ENCODE measurements around the gene RNF183.

Gene RNF183

GRCh38 chr9:113278840-113279239, 24.3 kb downstream of the RNF183 start:
- peaks cover 68% of the 10 kb centered on the region for H3K79me2 ChIP-seq (ENCODE audit: low read length)
- H4K20me1 ChIP-seq (ENCODE audit: insufficient read depth, low read length) = no peaks in the 10 kb centered on the region
- H3K9ac ChIP-seq (ENCODE audit: low read length) = no peak overlapping the region
- peaks cover 9% of the 10 kb centered on the region for H3K4me1 ChIP-seq (ENCODE audit: low read length)
- no peak for TF ChIP-seq EZH2 (optimal IDR thresholded peaks at IDR 0.05; ENCODE audit: low read depth, low read length)
- no peak for TF ChIP-seq EZH2phosphoT487 (IDR thresholded peaks at IDR 0.05; ENCODE audit: low read length)
- no peak for TF ChIP-seq CTCF (IDR thresholded peaks at IDR 0.05; ENCODE audit: low read length)
- no peak overlapping the region for H3K27ac ChIP-seq (ENCODE audit: low read length)
- no peak overlapping the region for H3K4me2 ChIP-seq (ENCODE audit: low read depth, low read length)
- no peak for DNase-seq
- H2AFZ ChIP-seq (ENCODE audit: low read length) = no peak overlapping the region
- H3K4me3 ChIP-seq (ENCODE audit: low read length) = no peak overlapping the region
- no peaks in the 10 kb centered on the region for H3K9me3 ChIP-seq (replicated peaks; ENCODE audit: insufficient read depth, low read length)
- no peaks in the 10 kb centered on the region for H3K9me2 ChIP-seq (replicated peaks; ENCODE audit: insufficient read depth, low read length)
- peaks cover 34% of the 10 kb centered on the region for H3K36me3 ChIP-seq (replicated peaks; ENCODE audit: insufficient read depth, low read length)
- no peaks in the 10 kb centered on the region for H3K27me3 ChIP-seq (replicated peaks; ENCODE audit: insufficient read depth, low read length)
- H3F3A ChIP-seq (ENCODE audit: insufficient read depth, low read length) = peaks cover 6% of the 10 kb centered on the region

DNA sequence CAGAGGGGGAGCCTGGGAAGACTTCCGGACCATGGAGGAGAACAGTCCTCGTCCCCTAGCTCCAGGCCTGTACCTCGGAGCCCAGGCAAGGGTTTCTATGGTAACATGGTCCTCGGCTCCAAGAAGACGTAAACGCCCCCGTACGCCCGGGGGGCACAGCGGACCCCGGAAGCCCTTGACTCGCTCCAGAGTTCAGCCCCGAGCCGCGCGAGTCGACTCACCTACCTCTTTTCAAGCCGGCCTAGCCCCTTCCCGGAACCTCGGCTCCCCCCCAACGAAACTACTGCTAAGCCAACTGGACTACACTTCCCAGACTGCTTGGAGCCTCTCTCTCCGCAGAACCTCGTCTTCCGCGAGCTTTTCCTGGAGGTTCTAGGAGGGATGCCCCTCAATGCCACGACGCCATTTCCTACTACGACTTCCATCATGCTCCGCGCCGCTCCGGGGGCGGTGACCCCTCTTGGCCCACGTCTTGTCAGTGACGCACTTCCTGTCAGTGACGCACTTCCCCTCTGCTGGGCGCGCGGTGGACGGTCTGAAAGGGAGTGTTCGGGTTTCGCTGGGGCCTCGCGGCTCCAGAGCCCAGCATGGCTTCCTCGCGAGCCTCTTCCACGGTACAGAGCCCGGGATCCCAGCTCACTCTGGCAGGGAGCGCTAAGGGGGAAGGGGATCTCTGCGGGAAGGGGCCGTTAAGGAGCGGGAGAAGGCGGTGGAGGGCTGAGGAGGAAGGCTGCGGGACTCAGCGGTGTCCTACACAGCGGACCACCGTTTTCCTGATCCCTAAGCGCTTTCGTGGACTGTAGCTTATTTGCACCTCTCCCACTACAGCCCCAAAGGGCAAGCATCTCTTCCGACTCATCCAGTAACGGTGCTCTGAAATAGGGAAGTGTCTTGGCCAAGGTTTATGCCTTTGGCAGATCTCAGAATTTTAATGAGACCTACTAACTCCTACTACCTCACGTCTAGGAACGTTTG, 27.7 kb downstream of the RNF183 start, which contains the start of the genes CDC26 and PRPF4:
Gene CDC26 (minus strand): TSS at position 416 of the 975 bp plus-strand sequence. CDS start 3,065 bp downstream, outside the sequence.
Gene PRPF4 (plus strand): TSS at position 502 of the 975 bp plus-strand sequence. CDS start 86 bp downstream, at position 588.
- Histone ChIP-seq H4K20me1 (ENCODE audit: insufficient read depth, low read length) (no peaks in the 10 kb centered on the region), H2AFZ (ENCODE audit: low read length) (peak within 1 kb of the TSS; percentile 84), H3K4me1 (ENCODE audit: low read length) (peaks cover 10% of the 10 kb centered on the region), H3K9me2 (replicated peaks; ENCODE audit: insufficient read depth, low read length) (no peaks in the 10 kb centered on the region), H3K4me2 (ENCODE audit: low read depth, low read length) (peak within 1 kb of the TSS; percentile 85), H3K9me3 (replicated peaks; ENCODE audit: insufficient read depth, low read length) (no peaks in the 10 kb centered on the region), H3K27ac (ENCODE audit: low read length) (peak within 1 kb of the TSS; percentile 80), H3K79me2 (ENCODE audit: low read length) (peaks cover 65% of the 10 kb centered on the region), H3K27me3 (replicated peaks; ENCODE audit: insufficient read depth, low read length) (no peaks in the 10 kb centered on the region), H3K9ac (ENCODE audit: low read length) (peak within 1 kb of the TSS; percentile 93), H3K36me3 (replicated peaks; ENCODE audit: insufficient read depth, low read length) (peaks cover 14% of the 10 kb centered on the region), H3K4me3 (ENCODE audit: low read length) (peak within 1 kb of the TSS; percentile 98), H3F3A (ENCODE audit: insufficient read depth, low read length) (peaks cover 6% of the 10 kb centered on the region)
- peak; percentile 97 for DNase-seq
- TF ChIP-seq CTCF (IDR thresholded peaks at IDR 0.05; ENCODE audit: low read length) (no peak), EZH2 (optimal IDR thresholded peaks at IDR 0.05; ENCODE audit: low read depth, low read length) (no peak), EZH2phosphoT487 (IDR thresholded peaks at IDR 0.05; ENCODE audit: low read length) (no peak)

- Histone ChIP-seq H3K9me3 (replicated peaks; ENCODE audit: insufficient read depth, low read length) (no peaks in the 10 kb centered on the region), H3K9ac (ENCODE audit: low read length) (peak overlapping the region; percentile 93), H3K4me1 (ENCODE audit: low read length) (peaks cover 10% of the 10 kb centered on the region), H3F3A (ENCODE audit: insufficient read depth, low read length) (peaks cover 6% of the 10 kb centered on the region), H3K4me3 (ENCODE audit: low read length) (peak overlapping the region; percentile 98), H3K27ac (ENCODE audit: low read length) (peak overlapping the region; percentile 80), H3K36me3 (replicated peaks; ENCODE audit: insufficient read depth, low read length) (peaks cover 6% of the 10 kb centered on the region; the same call in 1 of the 2 replicates), H3K4me2 (ENCODE audit: low read depth, low read length) (peak overlapping the region; percentile 85), H4K20me1 (ENCODE audit: insufficient read depth, low read length) (no peaks in the 10 kb centered on the region), H3K27me3 (replicated peaks; ENCODE audit: insufficient read depth, low read length) (no peaks in the 10 kb centered on the region), H3K9me2 (replicated peaks; ENCODE audit: insufficient read depth, low read length) (no peaks in the 10 kb centered on the region), H2AFZ (ENCODE audit: low read length) (peak overlapping the region; percentile 84), H3K79me2 (ENCODE audit: low read length) (peaks cover 57% of the 10 kb centered on the region)
- peak; percentile 74 for DNase-seq
- TF ChIP-seq EZH2 (optimal IDR thresholded peaks at IDR 0.05; ENCODE audit: low read depth, low read length) = no peak
- TF ChIP-seq CTCF (IDR thresholded peaks at IDR 0.05; ENCODE audit: low read length) = peak; percentile 75
These were observed 28.6 kb downstream of the RNF183 start for GRCh38 chr9:113274474-113275156.
